Cardiac fibroblast (primary cell): ENCODE results near the gene NVL.

Source experiments
- DNase-seq, 2 donors: peaks; one replicate each; pipeline versions ENCODE4 v3.0.0 to v3.0.0-alpha.2; 2010; ENCODE audit warnings: low read depth in 2 of 2
- H3K4me3 ChIP-seq, 2 donors: replicated peaks in 1 of 2; 1 replicate in 1 of 2; 2 replicates in 1 of 2; pipeline ENCODE4 v1.5.1; 2011; ENCODE audit warnings: low read depth in 2 of 2, low read length in 2 of 2, mild to moderate bottlenecking in 2 of 2, moderate library complexity in 1 of 2
- CTCF ChIP-seq: IDR thresholded peaks from one replicate; pipeline ENCODE4 v1.5.1; 2011; ENCODE audit warnings: low read depth, mild to moderate bottlenecking, low read length, inconsistent platforms

The NVL gene

GRCh38 chr1:224237119-224237881, 92.7 kb downstream of the NVL start:
- H3K4me3 ChIP-seq: no peak overlapping the region
- no peak for DNase-seq
- TF ChIP-seq CTCF: no peak

- H3K4me3 ChIP-seq: no peak overlapping the region
- TF ChIP-seq CTCF: no peak
- no peak for DNase-seq
Observed at GRCh38 chr1:224235813-224236493, 94.0 kb downstream of the NVL start.

- no peak for DNase-seq
- no peak overlapping the region for H3K4me3 ChIP-seq
- TF ChIP-seq CTCF: no peak
Observed at GRCh38 chr1:224234017-224234416, 96.0 kb downstream of the NVL start.

- H3K4me3 ChIP-seq: no peak overlapping the region
- TF ChIP-seq CTCF: no peak
- DNase-seq: no peak
Observed at GRCh38 chr1:224226849-224227502, 103.0 kb downstream of the NVL start.

GRCh38 chr1:224223819-224224714, 105.9 kb downstream of the NVL start:
- no peak overlapping the region for H3K4me3 ChIP-seq
- peak; percentile 74 to 89 for DNase-seq
- TF ChIP-seq CTCF: no peak

GRCh38 chr1:224219612-224220059, 110.3 kb downstream of the NVL start:
- no peak overlapping the region for H3K4me3 ChIP-seq
- TF ChIP-seq CTCF: no peak
- DNase-seq: no peak
